IMR-90 (cell line): ENCODE data around the gene WDR1. TPM values are rescaled to one million over a fixed set of nuclear protein-coding genes. Genes with fewer than 3 reads are reported as not detected.

ENCODE experiments used
- ATAC-seq: fragments of 200-7000 bp; cut with Tn5 transposase; 2 replicates; pipeline ENCODE4 v1.9.1; 2020; ENCODE audit warnings: low read depth, mild to moderate bottlenecking, moderate library complexity
- BruUV-seq: library from RNA; stranded (reverse); fragments of 400-500 nt; replicated peaks from 2 replicates; lab custom pipeline; 2021; lab: Mats Ljungman, UMichigan
- CTCF ChIA-PET: fragments of 300-600 bp; formaldehyde crosslinking; extraction: SDS; loops from one replicate; lab custom pipeline; 2021; ENCODE audit warnings: antibody characterized with exemption; lab: Yijun Ruan, JAX
- POLR2A ChIA-PET: fragments of 300-600 bp; sonication (Branson Sonifier 250); formaldehyde crosslinking; loops from one replicate; lab custom pipeline; 2022; ENCODE audit warnings: antibody characterized with exemption; ENCODE audit not compliant: unreplicated experiment; lab: Charles Lee
- DNase-seq: peaks from one replicate; pipeline ENCODE4 v3.0.0; 2013
- H2AFZ ChIP-seq: replicated peaks from 2 replicates; pipeline ENCODE3; 2013; ENCODE audit warnings: low read length, mild to moderate bottlenecking; ENCODE audit not compliant: poor library complexity
- H2AK5ac ChIP-seq: 2 replicates; pipeline ENCODE4 v1.6.1; 2013; ENCODE audit warnings: low read depth, low read length, inconsistent platforms
- H2AK9ac ChIP-seq: replicated peaks from 2 replicates; pipeline ENCODE3; 2013; ENCODE audit warnings: mild to moderate bottlenecking, low read depth, low read length, moderate library complexity; ENCODE audit not compliant: poor library complexity
- H2BK120ac ChIP-seq: 2 replicates; pipeline ENCODE4 v1.6.1; 2013; ENCODE audit warnings: low read depth, low read length, inconsistent platforms
- H2BK15ac ChIP-seq: 3 replicates; pipeline ENCODE4 v1.6.1; 2013; ENCODE audit warnings: low read depth, low read length, inconsistent platforms
- H2BK20ac ChIP-seq: 2 replicates; pipeline ENCODE4 v1.6.1; 2013; ENCODE audit warnings: low read depth, mild to moderate bottlenecking, inconsistent platforms, low read length, moderate library complexity
- H2BK5ac ChIP-seq: 2 replicates; pipeline ENCODE4 v1.6.1; 2013; ENCODE audit warnings: mild to moderate bottlenecking, low read depth, low read length, inconsistent platforms; ENCODE audit not compliant: poor library complexity, severe bottlenecking
- H3K14ac ChIP-seq: replicated peaks from 2 replicates; pipeline ENCODE4 v1.6.1; 2013; ENCODE audit warnings: low read depth, low read length, inconsistent platforms
- H3K18ac ChIP-seq: 2 replicates; pipeline ENCODE4 v1.6.1; 2013; ENCODE audit warnings: low read depth, low read length, control low read depth
- H3K23ac ChIP-seq: 2 replicates; pipeline ENCODE4 v1.6.1; 2013; ENCODE audit warnings: low read depth, low read length, inconsistent platforms
- H3K27ac ChIP-seq: 2 replicates; pipeline ENCODE4 v1.5.1; 2013; ENCODE audit warnings: mild to moderate bottlenecking, control low read depth, low read length; ENCODE audit not compliant: insufficient read depth
- H3K27me3 ChIP-seq: 2 replicates; pipeline ENCODE4 v1.6.1; 2013; ENCODE audit warnings: low read length; ENCODE audit not compliant: control insufficient read depth, insufficient read depth
- H3K36me3 ChIP-seq: 2 replicates; pipeline ENCODE4 v1.6.1; 2013; ENCODE audit warnings: low read length, mixed read lengths; ENCODE audit not compliant: control insufficient read depth, insufficient read depth
- H3K4ac ChIP-seq: 2 replicates; pipeline ENCODE4 v1.6.1; 2013; ENCODE audit warnings: low read depth, low read length, inconsistent platforms
- H3K4me1 ChIP-seq: 2 replicates; pipeline ENCODE4 v1.6.1; 2013; ENCODE audit warnings: low read length, mixed read lengths; ENCODE audit not compliant: control insufficient read depth, insufficient read depth
- H3K4me2 ChIP-seq: 2 replicates; pipeline ENCODE4 v1.6.1; 2013; ENCODE audit warnings: low read depth, mild to moderate bottlenecking, control low read depth, low read length, moderate library complexity
- H3K4me3 ChIP-seq: 2 replicates; pipeline ENCODE4 v1.5.1; 2013; ENCODE audit warnings: low read depth, mild to moderate bottlenecking, control low read depth, low read length, moderate library complexity; ENCODE audit not compliant: insufficient read depth
- H3K56ac ChIP-seq: 2 replicates; pipeline ENCODE4 v1.6.1; 2013; ENCODE audit warnings: low read length, inconsistent platforms; ENCODE audit not compliant: insufficient read depth; ENCODE audit errors: extremely low read depth
- H3K79me1 ChIP-seq, 2 experiments: 2 replicates each; pipeline ENCODE4 v1.6.1; 2013; ENCODE audit warnings: low read length in 2 of 2, inconsistent platforms in 1 of 2, low read depth in 1 of 2
- H3K9ac ChIP-seq: 2 replicates; pipeline ENCODE4 v1.6.1; 2013; ENCODE audit warnings: low read depth, low read length, control low read depth
- H3K9me1 ChIP-seq: 2 replicates; pipeline ENCODE4 v1.6.1; 2013; ENCODE audit warnings: low read length, inconsistent platforms; ENCODE audit not compliant: insufficient read depth
- H3K9me3 ChIP-seq: 2 replicates; pipeline ENCODE4 v1.6.1; 2013; ENCODE audit warnings: low read length; ENCODE audit not compliant: control insufficient read depth, insufficient read depth
- H4K20me1 ChIP-seq: 2 replicates; pipeline ENCODE4 v1.6.1; 2013; ENCODE audit warnings: low read length, inconsistent platforms; ENCODE audit not compliant: insufficient read depth
- H4K5ac ChIP-seq: 2 replicates; pipeline ENCODE4 v1.6.1; 2013; ENCODE audit warnings: mild to moderate bottlenecking, low read depth, low read length, control low read depth
- H4K8ac ChIP-seq, 2 experiments: 2 replicates each; pipeline ENCODE4 v1.6.1; 2013; ENCODE audit warnings: low read depth in 2 of 2, low read length in 2 of 2, control low read depth in 1 of 2, inconsistent platforms in 1 of 2
- H4K91ac ChIP-seq: 2 replicates; pipeline ENCODE4 v1.6.1; 2013; ENCODE audit warnings: low read depth, low read length, inconsistent platforms; ENCODE audit not compliant: insufficient read depth
- BHLHE40 ChIP-seq: fragments of 150-350 bp; IDR thresholded peaks from 2 replicates; pipeline ENCODE4 v1.6.1; 2016; ENCODE audit warnings: mild to moderate bottlenecking, low read depth, low read length
- CEBPB ChIP-seq: IDR thresholded peaks from 2 replicates; pipeline ENCODE4 v1.6.1; 2012; ENCODE audit warnings: low read depth, low read length, improper control_type of control experiment
- CHD1 ChIP-seq: IDR thresholded peaks from 2 replicates; pipeline ENCODE4 v1.6.1; 2012; ENCODE audit warnings: low read depth, low read length, improper control_type of control experiment
- FOS ChIP-seq: fragments of 150-350 bp; IDR thresholded peaks from 2 replicates; pipeline ENCODE4 v1.6.1; 2016; ENCODE audit warnings: low read depth, low read length
- MAFK ChIP-seq: IDR thresholded peaks from 2 replicates; pipeline ENCODE4 v1.6.1; 2012; ENCODE audit warnings: low read depth, low read length, improper control_type of control experiment
- MXI1 ChIP-seq: IDR thresholded peaks from 2 replicates; pipeline ENCODE4 v1.6.1; 2012; ENCODE audit warnings: low read depth, mild to moderate bottlenecking, low read length, moderate library complexity, borderline replicate concordance
- NFE2L2 ChIP-seq: fragments of 150-350 bp; IDR thresholded peaks from 2 replicates; pipeline ENCODE4 v1.6.1; 2016; ENCODE audit warnings: low read depth, mild to moderate bottlenecking, low read length
- RAD21 ChIP-seq: IDR thresholded peaks from 2 replicates; pipeline ENCODE4 v1.6.1; 2012; ENCODE audit warnings: low read length, improper control_type of control experiment
- RCOR1 ChIP-seq: IDR thresholded peaks from 2 replicates; pipeline ENCODE4 v1.6.1; 2012; ENCODE audit warnings: mild to moderate bottlenecking, low read length, improper control_type of control experiment; ENCODE audit not compliant: insufficient replicate concordance
- RFX5 ChIP-seq: IDR thresholded peaks from 2 replicates; pipeline ENCODE4 v1.8.0; 2012; ENCODE audit warnings: low read depth, mild to moderate bottlenecking, low read length, moderate library complexity
- SMC3 ChIP-seq: fragments of 150-350 bp; IDR thresholded peaks from 2 replicates; pipeline ENCODE4 v1.6.1; 2016; ENCODE audit warnings: low read depth, mild to moderate bottlenecking, antibody characterized with exemption, low read length, moderate library complexity
- WGBS, 2 experiments: methylation state at CpG; one replicate each; pipeline versions ENCODE4 v1.1.5 to v1.1.7; 2013; ENCODE audit warnings: missing lambda C conversion rate in 2 of 2; ENCODE audit not compliant: insufficient read length in 1 of 2; ENCODE audit errors: extremely low coverage in 2 of 2; 5-methylcytosine and 5-hydroxymethylcytosine counted together
- dilution Hi-C: fragments of 300-500 bp; cut with HindIII; formaldehyde crosslinking; loops from one replicate; pipeline ENCODE4 v1.14.3; 2018; ENCODE audit warnings: low sequenced_read_pairs; ENCODE audit not compliant: unreplicated experiment
- in situ Hi-C: fragments of 300-500 bp; cut with MboI; formaldehyde crosslinking; loops from 3 replicates; pipeline ENCODE4 v1.14.3; 2019; ENCODE audit warnings: low sequenced_read_pairs, inconsistent platforms, mixed read lengths
- intact Hi-C: fragments of 100-400 bp; cut with micrococcal nuclease; formaldehyde crosslinking; loops from 2 replicates; pipeline ENCODE4 v1.10.0; 2022
- polyA plus RNA-seq, 3 experiments: library from polyadenylated mRNA; depleted of rRNA; stranded (reverse); fragments of >200 nt; gene quantifications; 2 replicates each; pipeline ENCODE4 v1.2.3, GENCODE V29; 2012; ENCODE audit warnings: low replicate concordance in 1 of 3
- total RNA-seq: library from RNA; depleted of rRNA; stranded (reverse); fragments of >200 nt; gene quantifications from 2 replicates; pipeline ENCODE4 v1.2.3, GENCODE V29; 2012
- TF ChIP-seq, protein P1 (sequence below): fragments of 150-350 bp; IDR thresholded peaks from 2 replicates; pipeline ENCODE4 v1.6.1; 2016; ENCODE audit warnings: low read depth, mild to moderate bottlenecking, low read length, moderate library complexity, borderline replicate concordance
- TF ChIP-seq, protein P2 (sequence below): conservative IDR thresholded peaks from 2 replicates; pipeline ENCODE4 v1.5.1; 2012; ENCODE audit warnings: mild to moderate bottlenecking, low read depth, low read length, improper control_type of control experiment
- TF ChIP-seq, protein P3 (sequence below): fragments of 150-350 bp; IDR thresholded peaks from 2 replicates; pipeline ENCODE4 v1.6.1; 2017; ENCODE audit warnings: mild to moderate bottlenecking, antibody characterized with exemption, low read length, low read depth

Gene WDR1
- total and polyA plus RNA-seq, 2 of the 4 experiments (the other 2 are of a cell fraction): 725 to 992 TPM

DNA sequence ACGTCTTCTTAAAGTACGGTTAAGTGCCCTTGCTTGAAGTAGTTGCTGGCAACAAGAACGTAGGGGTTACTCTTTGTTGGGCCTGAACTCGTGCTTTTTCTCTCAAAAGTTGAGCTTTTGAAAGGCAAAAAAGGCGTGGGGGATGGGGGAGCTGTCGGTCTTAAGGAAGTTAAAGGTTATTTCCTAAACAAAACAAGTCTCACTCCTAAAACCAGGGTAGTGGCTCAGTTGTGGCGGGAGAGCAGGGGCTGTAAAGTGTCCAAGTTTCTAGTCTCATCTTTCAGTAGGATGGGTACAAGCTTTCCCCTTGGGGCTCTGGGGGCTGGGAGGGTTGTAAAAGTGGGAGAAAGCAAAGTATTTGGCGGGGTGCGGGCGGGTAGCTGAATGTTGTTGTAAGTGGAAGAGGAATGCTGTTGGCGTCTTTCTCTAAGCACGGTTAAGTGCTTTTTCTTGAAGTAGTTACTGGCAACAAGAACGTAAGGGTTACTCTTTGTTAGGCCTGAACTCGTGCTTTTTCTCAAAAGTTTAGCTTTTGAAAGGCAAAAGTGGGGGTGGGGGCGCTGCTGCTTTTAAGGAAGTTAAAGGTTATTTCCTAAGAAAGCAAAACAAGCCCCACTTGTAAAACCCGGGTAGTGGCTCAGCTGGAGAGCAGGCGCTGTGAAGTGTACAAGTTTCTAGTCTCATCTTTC is 904 bp upstream of the WDR1 start:
- Histone ChIP-seq H2AFZ (peak overlapping the region; percentile 4), H4K91ac (peak overlapping the region; percentile 50), H3K9ac (peak overlapping the region; percentile 94), H4K8ac (peak overlapping the region; percentile 57 to 80), H4K20me1 (peaks cover 36% of the 10 kb centered on the region), H3K9me3 (no peaks in the 10 kb centered on the region), H3K4me2 (peak overlapping the region; percentile 91), H2AK5ac (peak overlapping the region; percentile 66), H2AK9ac (peak overlapping the region; percentile 80), H3K27ac (peak overlapping the region; percentile 72), H3K27me3 (no peaks in the 10 kb centered on the region), H3K23ac (peak overlapping the region; percentile 66), H3K18ac (peak overlapping the region; percentile 75), H3K4me1 (peaks cover 22% of the 10 kb centered on the region), H2BK5ac (peak overlapping the region; percentile 33), H3K9me1 (peaks cover 14% of the 10 kb centered on the region; the same call in 1 of the 2 replicates), H3K14ac (peak overlapping the region; percentile 94), H3K4me3 (peak overlapping the region; percentile 52), H2BK20ac (no peak overlapping the region), H4K5ac (peak overlapping the region; percentile 70), H3K79me1 (peaks cover 0 to 34% of the 10 kb centered on the region in 2 experiments; a peak in 3 of 4 replicates), H2BK15ac (no peak overlapping the region), H3K4ac (peak overlapping the region; percentile 89), H2BK120ac (peak overlapping the region; percentile 14; the same call in 1 of the 2 replicates), H3K56ac (peak overlapping the region; percentile 92), H3K36me3 (peaks cover 34% of the 10 kb centered on the region)
- WGBS, 2 experiments: no CpG with 5 or more reads among the region's 17 CpGs
- ChIA-PET POLR2A (interaction anchor here (0.6 to 3.0 kb wide), 10 partner anchors 10 to 1634 kb away, joined by 3 to 23 read pairs (median 4); no protein-coding TSS in a partner anchor), CTCF (no interaction called here)
- ATAC-seq (no peak), DNase-seq (no peak)
- BruUV-seq: TSS peak; percentile 95
- in situ Hi-C loops: no loop called here
- dilution Hi-C loops: no loop called here
- intact Hi-C loops: loop anchor here (2.0 kb wide), 1 partner anchor 339 kb away; the partner anchor contains the start of gene ZNF518B
- TF ChIP-seq RCOR1 (no peak), MXI1 (no peak), SMC3 (no peak), RFX5 (no peak), RAD21 (no peak), FOS (no peak), NFE2L2 (no peak), CEBPB (no peak), BHLHE40 (no peak), MAFK (no peak), CHD1 (no peak)
- TF ChIP-seq, protein P1, sequence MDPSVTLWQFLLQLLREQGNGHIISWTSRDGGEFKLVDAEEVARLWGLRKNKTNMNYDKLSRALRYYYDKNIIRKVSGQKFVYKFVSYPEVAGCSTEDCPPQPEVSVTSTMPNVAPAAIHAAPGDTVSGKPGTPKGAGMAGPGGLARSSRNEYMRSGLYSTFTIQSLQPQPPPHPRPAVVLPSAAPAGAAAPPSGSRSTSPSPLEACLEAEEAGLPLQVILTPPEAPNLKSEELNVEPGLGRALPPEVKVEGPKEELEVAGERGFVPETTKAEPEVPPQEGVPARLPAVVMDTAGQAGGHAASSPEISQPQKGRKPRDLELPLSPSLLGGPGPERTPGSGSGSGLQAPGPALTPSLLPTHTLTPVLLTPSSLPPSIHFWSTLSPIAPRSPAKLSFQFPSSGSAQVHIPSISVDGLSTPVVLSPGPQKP: no peak
- TF ChIP-seq, protein P2, sequence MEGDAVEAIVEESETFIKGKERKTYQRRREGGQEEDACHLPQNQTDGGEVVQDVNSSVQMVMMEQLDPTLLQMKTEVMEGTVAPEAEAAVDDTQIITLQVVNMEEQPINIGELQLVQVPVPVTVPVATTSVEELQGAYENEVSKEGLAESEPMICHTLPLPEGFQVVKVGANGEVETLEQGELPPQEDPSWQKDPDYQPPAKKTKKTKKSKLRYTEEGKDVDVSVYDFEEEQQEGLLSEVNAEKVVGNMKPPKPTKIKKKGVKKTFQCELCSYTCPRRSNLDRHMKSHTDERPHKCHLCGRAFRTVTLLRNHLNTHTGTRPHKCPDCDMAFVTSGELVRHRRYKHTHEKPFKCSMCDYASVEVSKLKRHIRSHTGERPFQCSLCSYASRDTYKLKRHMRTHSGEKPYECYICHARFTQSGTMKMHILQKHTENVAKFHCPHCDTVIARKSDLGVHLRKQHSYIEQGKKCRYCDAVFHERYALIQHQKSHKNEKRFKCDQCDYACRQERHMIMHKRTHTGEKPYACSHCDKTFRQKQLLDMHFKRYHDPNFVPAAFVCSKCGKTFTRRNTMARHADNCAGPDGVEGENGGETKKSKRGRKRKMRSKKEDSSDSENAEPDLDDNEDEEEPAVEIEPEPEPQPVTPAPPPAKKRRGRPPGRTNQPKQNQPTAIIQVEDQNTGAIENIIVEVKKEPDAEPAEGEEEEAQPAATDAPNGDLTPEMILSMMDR: no peak
- TF ChIP-seq, protein P3, sequence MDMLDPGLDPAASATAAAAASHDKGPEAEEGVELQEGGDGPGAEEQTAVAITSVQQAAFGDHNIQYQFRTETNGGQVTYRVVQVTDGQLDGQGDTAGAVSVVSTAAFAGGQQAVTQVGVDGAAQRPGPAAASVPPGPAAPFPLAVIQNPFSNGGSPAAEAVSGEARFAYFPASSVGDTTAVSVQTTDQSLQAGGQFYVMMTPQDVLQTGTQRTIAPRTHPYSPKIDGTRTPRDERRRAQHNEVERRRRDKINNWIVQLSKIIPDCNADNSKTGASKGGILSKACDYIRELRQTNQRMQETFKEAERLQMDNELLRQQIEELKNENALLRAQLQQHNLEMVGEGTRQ: no peak
